ENCODE data around the gene GTSE1. TPM values are rescaled to one million over a fixed set of nuclear protein-coding genes. Genes with fewer than 3 reads are reported as not detected.

GTSE1 gene
- polyA plus RNA-seq, 4 donors = 10.5 to 21.1 (median 19.1) TPM

DNA sequence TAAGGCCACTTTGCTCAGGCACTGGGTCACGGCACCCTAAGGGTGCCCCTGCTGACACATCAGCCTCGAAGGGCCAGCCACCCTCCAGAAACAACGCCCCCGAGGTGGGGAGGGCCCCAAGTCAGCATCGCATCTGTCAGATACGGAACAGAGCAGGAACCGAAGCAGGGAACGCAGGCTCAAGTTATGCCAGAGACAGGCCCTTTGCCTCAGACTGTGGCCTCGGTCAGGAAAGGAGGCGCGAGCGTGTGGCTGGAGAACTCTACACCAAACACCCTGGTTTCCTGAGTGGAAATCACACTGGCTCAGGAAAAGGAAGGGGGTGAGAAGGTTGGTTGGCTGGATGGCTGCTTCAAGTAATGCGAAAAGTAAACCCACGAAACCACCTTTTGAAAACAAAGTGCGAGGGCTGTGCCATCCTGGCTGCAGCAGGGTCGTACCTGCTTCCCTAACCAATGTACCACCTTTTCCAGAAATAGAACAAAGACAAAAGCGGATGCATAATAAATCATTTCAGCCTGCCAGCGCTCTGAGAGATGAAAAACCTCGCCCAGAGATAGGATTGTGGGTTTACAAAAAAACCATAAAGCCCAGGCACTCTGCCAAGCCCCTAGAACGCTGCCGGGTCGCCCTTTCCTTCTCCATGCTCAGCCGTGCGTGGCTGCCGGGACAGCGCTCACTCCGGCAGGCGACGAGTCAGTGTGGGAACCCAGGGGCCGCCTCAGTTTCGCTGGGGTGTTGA, 77.4 kb downstream of the GTSE1 start:
- DNase-seq (ENCODE audit: low read depth in 4 of 4, low spot score in 2 of 4) = no peak

DNA sequence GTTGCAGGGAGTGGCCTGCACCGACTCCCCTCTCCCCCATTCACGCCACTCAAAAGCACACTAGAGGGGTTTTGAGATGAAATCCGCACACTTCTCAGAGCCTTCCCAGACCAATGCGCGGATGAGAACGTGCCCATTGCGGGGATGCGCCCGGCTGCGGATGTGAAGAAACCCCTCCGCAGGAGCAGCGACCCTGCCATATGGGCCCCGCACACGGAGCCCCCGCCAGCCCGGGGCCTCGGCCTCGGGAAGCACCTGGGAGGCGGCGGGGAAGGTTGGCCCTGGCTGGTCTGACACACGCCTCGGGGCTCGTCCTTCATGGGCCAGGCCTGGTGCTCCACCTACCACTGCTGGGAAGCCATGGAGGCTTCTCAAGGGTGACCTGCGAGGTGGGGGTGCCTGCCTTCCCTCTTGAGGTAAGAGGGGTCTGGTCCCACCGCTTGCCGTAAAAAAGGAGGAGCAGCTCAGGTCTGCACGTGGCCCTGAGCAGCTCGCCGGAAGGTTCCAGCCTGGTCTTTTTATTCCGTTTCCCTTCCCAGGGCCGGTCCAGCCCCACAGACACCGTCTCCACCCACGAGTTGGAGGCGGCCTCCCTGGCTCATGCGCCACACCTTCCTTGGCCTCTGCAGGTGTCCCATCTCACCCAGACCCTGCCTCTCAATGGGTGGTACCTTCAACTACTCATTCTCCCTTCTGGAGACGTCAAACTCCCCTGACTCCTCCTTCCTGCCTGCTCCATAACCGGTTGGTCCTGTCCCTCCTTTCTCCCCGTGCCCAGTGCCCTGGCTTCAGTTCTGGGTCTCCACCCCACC, 78.2 kb downstream of the GTSE1 start:
- no peak for DNase-seq (ENCODE audit: low read depth in 4 of 4, low spot score in 2 of 4)

DNA sequence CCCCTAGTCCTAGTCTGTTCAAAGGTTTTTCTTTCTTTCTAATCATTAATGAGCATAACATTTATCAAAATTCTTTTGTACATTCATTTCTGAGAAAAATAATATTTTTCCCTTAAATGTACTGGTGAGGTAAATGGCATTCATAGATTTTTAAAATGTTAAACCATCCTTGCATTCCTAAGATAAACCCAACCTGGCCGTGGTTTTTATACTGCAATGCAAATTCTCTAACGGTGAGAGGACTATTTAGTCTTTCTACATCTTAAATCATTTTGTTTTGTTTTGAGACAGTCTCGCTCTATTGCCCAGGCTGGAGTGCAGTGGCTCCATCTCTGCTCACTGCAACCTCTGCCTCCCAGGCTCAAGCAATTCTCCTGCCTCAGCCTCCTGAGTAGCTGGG, 79.4 kb downstream of the GTSE1 start:
- DNase-seq (ENCODE audit: low read depth in 4 of 4, low spot score in 2 of 4) = no peak

DNA sequence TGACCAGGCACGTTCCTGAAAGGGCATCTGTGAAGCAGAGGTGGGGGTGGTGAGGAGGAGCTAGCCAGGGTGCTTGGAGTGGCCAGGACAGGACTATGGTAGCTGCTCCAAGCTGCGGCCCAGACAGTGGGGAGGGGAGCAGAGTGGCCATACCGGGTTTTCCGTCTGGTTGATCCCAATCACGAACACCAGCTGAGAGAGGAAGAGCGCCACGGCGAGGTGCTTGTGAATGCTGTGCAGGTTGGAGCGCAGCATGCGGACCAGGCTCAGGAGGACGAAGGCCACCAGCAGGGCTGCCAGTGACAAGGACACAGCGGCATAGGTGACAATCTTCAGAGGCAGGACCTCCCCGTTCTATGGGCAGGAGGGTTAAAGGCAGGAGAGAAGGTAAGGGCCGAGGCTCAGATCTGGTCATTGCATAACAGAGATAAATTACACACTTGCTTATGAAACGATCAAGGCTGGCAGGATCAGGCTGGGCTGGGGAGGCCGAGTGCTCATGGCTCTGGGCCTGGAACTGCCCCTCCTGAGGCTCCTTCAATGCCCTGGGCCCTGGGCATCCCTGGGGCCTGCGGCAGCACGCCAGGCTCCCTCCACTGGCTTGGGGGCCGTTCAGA, 80.3 kb downstream of the GTSE1 start:
- DNase-seq (ENCODE audit: low read depth in 4 of 4, low spot score in 2 of 4) = no peak

DNA sequence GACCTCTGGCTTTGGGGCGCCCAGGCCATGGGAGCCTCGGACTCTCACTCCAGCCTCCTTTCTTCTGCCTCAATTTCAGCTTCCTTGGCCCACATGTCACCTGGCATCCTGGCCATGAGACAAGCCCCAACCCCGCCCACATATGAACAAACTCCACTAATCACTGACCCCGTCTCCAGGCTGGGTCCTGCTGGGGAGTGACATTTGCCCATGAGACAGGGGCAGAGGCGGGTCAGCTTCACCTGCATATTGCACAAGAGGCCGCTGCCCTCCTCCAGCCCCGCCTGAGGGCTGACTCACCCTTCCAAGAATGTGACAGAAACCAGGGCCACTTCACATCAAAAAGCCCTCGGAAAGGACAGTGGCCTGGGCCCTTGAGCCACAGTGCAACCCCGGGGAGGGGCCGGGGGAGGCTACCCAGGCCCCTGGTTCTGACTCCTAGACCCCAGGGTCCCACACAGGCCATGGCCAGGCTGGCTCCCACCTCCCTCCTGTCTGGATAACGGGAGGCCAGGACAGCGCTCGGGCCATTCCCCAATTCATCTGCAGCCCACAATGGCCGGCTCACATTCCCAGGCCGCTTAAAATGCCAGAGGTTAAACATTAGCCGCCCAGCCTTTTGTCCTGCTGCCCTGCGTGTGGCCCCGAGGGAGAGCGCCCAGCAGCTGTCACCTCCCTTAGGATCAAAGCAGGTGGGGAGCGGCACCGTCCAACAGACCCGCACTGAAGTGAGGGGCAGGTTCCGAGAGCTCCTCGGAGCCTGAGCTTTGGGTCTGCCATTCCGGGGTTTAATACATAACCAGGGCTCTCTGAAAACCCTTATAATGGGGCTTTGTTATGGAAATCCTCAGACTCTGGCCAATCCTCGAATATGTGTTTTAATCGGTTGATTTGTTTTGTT, 81.1 kb downstream of the GTSE1 start:
- no peak for DNase-seq (ENCODE audit: low read depth in 4 of 4, low spot score in 2 of 4)

DNA sequence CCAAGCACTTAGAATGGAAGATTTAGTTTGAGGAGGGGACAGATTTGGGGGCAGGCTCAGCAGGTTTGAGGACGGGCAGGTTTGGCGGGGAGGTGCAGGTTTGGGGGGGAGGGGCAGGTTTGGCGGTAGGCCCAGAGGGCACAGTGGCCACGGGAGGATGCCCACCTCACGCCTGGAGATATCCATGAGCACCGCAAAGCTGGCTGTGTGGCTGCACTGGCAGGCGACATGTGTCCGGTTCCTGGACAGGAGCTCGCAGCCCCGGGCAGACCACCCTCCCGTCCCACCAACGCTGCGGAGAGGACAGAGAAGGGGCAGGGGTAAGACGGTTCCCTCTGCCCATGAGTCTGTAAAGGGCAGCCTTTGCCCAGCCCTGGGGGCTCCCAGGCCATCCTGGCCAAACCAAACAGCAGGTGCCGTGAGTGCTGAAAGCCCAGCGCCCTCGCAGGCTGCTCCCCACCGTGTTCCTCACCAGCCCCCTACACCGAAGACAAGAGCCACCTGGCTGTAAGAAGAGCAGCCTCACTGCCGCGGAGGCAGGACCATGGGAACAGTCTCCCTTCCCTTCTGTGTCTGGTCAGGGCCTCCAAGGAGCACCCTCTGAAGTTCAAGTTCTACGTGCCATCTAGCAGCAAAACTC, 81.9 kb downstream of the GTSE1 start:
- DNase-seq (ENCODE audit: low read depth in 4 of 4, low spot score in 2 of 4) = no peak

DNA sequence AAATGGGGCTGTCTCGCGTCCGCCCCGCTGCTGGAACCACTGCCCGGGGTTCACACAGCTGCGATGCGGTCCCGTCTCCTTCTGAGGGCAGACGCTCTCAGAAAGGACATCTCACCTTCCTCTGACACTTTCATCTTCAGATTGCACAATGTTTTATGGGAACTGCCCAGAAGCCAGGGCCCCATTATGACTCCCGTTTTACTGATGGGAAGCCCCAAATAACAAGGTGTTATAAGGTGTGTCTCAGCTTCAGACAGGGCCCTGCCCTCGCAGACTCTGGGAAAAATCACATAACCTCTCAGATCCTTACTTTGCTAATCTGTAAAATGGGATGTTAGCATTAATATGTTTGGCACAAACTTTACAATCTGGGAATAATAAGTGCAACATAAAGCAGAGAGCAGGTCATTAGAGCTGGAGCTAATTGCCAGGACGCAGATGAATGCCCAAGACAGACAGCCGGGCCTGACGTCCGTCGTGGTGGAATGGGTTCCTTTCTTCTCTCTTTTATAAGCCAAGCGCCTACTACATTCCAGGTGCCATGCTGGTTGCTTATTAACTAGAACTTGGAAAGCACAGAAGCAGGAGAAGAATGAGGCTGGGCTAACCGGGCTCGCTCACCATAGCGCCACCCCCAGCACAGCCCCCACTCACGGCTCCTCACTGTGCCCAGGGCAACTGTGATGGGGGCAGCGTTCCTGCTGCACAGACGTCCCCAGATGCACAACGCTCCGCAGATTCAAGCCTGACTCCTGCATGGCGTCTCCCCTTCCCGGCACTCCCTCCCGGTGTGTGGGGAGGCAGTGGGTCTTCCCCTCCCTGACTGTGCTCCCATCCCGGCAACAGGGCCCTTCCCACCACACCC, 82.6 kb downstream of the GTSE1 start:
- peak in 1 of 4 donors; percentile 66 for DNase-seq (ENCODE audit: low read depth in 4 of 4, low spot score in 2 of 4)

DNA sequence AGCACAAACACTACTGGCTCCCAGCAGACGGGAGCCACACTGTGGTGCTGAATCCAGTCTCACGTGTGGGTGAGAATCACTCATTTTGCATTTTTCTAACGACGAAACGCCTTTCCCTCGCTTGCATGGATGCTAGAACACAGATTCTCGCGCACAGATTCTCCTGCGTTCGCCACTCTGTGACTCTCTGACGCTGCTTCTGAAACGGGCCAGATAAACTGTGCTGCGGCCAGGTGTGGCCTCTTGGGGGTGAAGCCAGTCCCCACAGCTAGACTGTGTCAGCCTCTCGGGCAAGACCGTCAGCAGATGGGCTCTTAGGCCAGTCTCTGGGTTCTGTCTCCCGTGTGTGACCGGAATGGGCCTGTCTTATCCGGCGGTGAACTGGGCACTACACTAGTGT, 83.4 kb downstream of the GTSE1 start:
- no peak for DNase-seq (ENCODE audit: low read depth in 4 of 4, low spot score in 2 of 4)

Other genes with a start within 250 kb of the GTSE1 start
- gene PPARA, start 146.3 kb upstream of the GTSE1 start, polyA plus RNA-seq (ENCODE audit: insufficient read length in 4 of 4) = 10 to 100 TPM; 22.4 to 34.1 (median 28.3) TPM
- 10 to 100 TPM; 11.9 to 16.4 (median 14.5) TPM for gene CDPF1, start 46.6 kb upstream of the GTSE1 start, polyA plus RNA-seq (ENCODE audit: insufficient read length in 4 of 4)
- gene PKDREJ, start 33.5 kb upstream of the GTSE1 start, polyA plus RNA-seq (ENCODE audit: insufficient read length in 4 of 4) = under 1 TPM; 0.22 to 0.55 (median 0.32) TPM
- gene TTC38, start 28.9 kb upstream of the GTSE1 start, polyA plus RNA-seq (ENCODE audit: insufficient read length in 4 of 4) = 10 to 100 TPM; 48.0 to 71.2 (median 54.2) TPM
- 10 to 100 TPM; 39.9 to 70.5 (median 50.9) TPM for gene TRMU, start 38.8 kb downstream of the GTSE1 start, polyA plus RNA-seq (ENCODE audit: insufficient read length in 4 of 4)
- 10 to 100 TPM; 21.5 to 28.6 (median 26.5) TPM for gene CELSR1, start 240.8 kb downstream of the GTSE1 start, polyA plus RNA-seq (ENCODE audit: insufficient read length in 4 of 4)

Data from left renal cortex interstitium (tissue), 4 donors.